ENCODE measurements around the gene CSE1L. TPM values are rescaled to one million over a fixed set of nuclear protein-coding genes. Genes with fewer than 3 reads are reported as not detected.
"Not testable (repeated sequence)": the region's sequence is repeated elsewhere in the genome, so short reads cannot be mapped to it uniquely, and the experiment has no call there.

The CSE1L gene
- total RNA-seq, 1 experiment from 2014 or later = 154 TPM

- no peak for DNase-seq (ENCODE audit: low read depth)
- in situ Hi-C loops (cut with HindIII; ENCODE audit: low pct_unique_long_range_greater_than_20kb, low sequenced_read_pairs) = no loop called here
These were observed 64.9 kb downstream of the CSE1L start for GRCh38 chr20:49110767-49111694.

GRCh38 chr20:49112596-49113274, 66.6 kb downstream of the CSE1L start:
- no peak for DNase-seq (ENCODE audit: low read depth)
- in situ Hi-C loops (cut with HindIII; ENCODE audit: low pct_unique_long_range_greater_than_20kb, low sequenced_read_pairs) = no loop called here

GRCh38 chr20:49115564-49115963, 69.5 kb downstream of the CSE1L start:
- DNase-seq (ENCODE audit: low read depth) = no peak
- in situ Hi-C loops (cut with HindIII; ENCODE audit: low pct_unique_long_range_greater_than_20kb, low sequenced_read_pairs) = no loop called here

- in situ Hi-C loops (cut with HindIII; ENCODE audit: low pct_unique_long_range_greater_than_20kb, low sequenced_read_pairs) = no loop called here
- no peak for DNase-seq (ENCODE audit: low read depth)
These were observed 72.2 kb downstream of the CSE1L start for GRCh38 chr20:49118307-49118706.

- DNase-seq (ENCODE audit: low read depth) = no peak
- in situ Hi-C loops (cut with HindIII; ENCODE audit: low pct_unique_long_range_greater_than_20kb, low sequenced_read_pairs) = no loop called here
These were observed 73.9 kb downstream of the CSE1L start for GRCh38 chr20:49119988-49120387.

- in situ Hi-C loops (cut with HindIII; ENCODE audit: low pct_unique_long_range_greater_than_20kb, low sequenced_read_pairs) = no loop called here
- DNase-seq (ENCODE audit: low read depth) = no peak
These were observed 76.8 kb downstream of the CSE1L start for GRCh38 chr20:49122920-49123319.

- DNase-seq (ENCODE audit: low read depth) = no peak
- in situ Hi-C loops (cut with HindIII; ENCODE audit: low pct_unique_long_range_greater_than_20kb, low sequenced_read_pairs) = no loop called here
These were observed 77.9 kb downstream of the CSE1L start for GRCh38 chr20:49123982-49124381.

- in situ Hi-C loops (cut with HindIII; ENCODE audit: low pct_unique_long_range_greater_than_20kb, low sequenced_read_pairs) = loop anchor here (10.0 kb wide), 1 partner anchor 52 kb away; the partner anchor contains the start of gene STAU1
- DNase-seq (ENCODE audit: low read depth) = peak; percentile 59
These were observed 86.9 kb downstream of the CSE1L start for GRCh38 chr20:49132995-49133478.

- DNase-seq (ENCODE audit: low read depth) = no peak
- in situ Hi-C loops (cut with HindIII; ENCODE audit: low pct_unique_long_range_greater_than_20kb, low sequenced_read_pairs) = loop anchor here (10.0 kb wide), 1 partner anchor 51 kb away; the partner anchor contains the start of gene STAU1
These were observed 87.5 kb downstream of the CSE1L start for GRCh38 chr20:49133571-49133970.

- in situ Hi-C loops (cut with HindIII; ENCODE audit: low pct_unique_long_range_greater_than_20kb, low sequenced_read_pairs) = loop anchor here (10.0 kb wide), 1 partner anchor 50 kb away; the partner anchor contains the start of gene STAU1
- DNase-seq (ENCODE audit: low read depth) = not testable (repeated sequence)
These were observed 88.7 kb downstream of the CSE1L start for GRCh38 chr20:49134797-49135196.

GRCh38 chr20:49136817-49137571, 90.9 kb downstream of the CSE1L start:
- in situ Hi-C loops (cut with HindIII; ENCODE audit: low pct_unique_long_range_greater_than_20kb, low sequenced_read_pairs) = loop anchor here (10.0 kb wide), 1 partner anchor 48 kb away; the partner anchor contains the start of gene STAU1

GRCh38 chr20:49138431-49138830, 92.3 kb downstream of the CSE1L start:
- DNase-seq (ENCODE audit: low read depth) = no peak
- in situ Hi-C loops (cut with HindIII; ENCODE audit: low pct_unique_long_range_greater_than_20kb, low sequenced_read_pairs) = loop anchor here (10.0 kb wide), 1 partner anchor 46 kb away; the partner anchor contains the start of gene STAU1

More at GRCh38 chr20:49136817-49137571, 90.9 kb downstream of the CSE1L start:
- no peak for DNase-seq (ENCODE audit: low read depth)

- in situ Hi-C loops (cut with HindIII; ENCODE audit: low pct_unique_long_range_greater_than_20kb, low sequenced_read_pairs) = no loop called here
- DNase-seq (ENCODE audit: low read depth) = no peak
These were observed 94.3 kb downstream of the CSE1L start for GRCh38 chr20:49140411-49140810.

- no peak for DNase-seq (ENCODE audit: low read depth)
- in situ Hi-C loops (cut with HindIII; ENCODE audit: low pct_unique_long_range_greater_than_20kb, low sequenced_read_pairs) = no loop called here
These were observed 94.7 kb downstream of the CSE1L start for GRCh38 chr20:49140834-49141233.

Other genes starting within 250 kb of the CSE1L start
- gene PREX1, start 218.3 kb upstream of the CSE1L start, total RNA-seq (2014; rRNA removed; shearing (Covaris generic); ENCODE audit: low replicate concordance) = 39.4 and 41.4 TPM in 2 replicates
- gene ARFGEF2, start 124.6 kb upstream of the CSE1L start, total RNA-seq (2014; rRNA removed; shearing (Covaris generic); ENCODE audit: low replicate concordance) = 26.9 and 31.6 TPM in 2 replicates
- 53.4 and 65.3 TPM in 2 replicates for gene STAU1, start 142.0 kb downstream of the CSE1L start, total RNA-seq (2014; rRNA removed; shearing (Covaris generic); ENCODE audit: low replicate concordance)
- gene DDX27, start 173.1 kb downstream of the CSE1L start, total RNA-seq (2014; rRNA removed; shearing (Covaris generic); ENCODE audit: low replicate concordance) = 59.1 and 70.2 TPM in 2 replicates
- gene ZNFX1, start 231.7 kb downstream of the CSE1L start, total RNA-seq (2014; rRNA removed; shearing (Covaris generic); ENCODE audit: low replicate concordance) = 13.3 and 13.4 TPM in 2 replicates